CD4-positive, alpha-beta T cell treated with Interleukin-15 for 4 hours (primary cell): ENCODE data around the gene SORCS2.

ENCODE experiments used
- DNase-seq: peaks from one replicate; pipeline ENCODE4 v3.0.0-alpha.2; 2020; ENCODE audit warnings: low spot score

The SORCS2 gene

DNA sequence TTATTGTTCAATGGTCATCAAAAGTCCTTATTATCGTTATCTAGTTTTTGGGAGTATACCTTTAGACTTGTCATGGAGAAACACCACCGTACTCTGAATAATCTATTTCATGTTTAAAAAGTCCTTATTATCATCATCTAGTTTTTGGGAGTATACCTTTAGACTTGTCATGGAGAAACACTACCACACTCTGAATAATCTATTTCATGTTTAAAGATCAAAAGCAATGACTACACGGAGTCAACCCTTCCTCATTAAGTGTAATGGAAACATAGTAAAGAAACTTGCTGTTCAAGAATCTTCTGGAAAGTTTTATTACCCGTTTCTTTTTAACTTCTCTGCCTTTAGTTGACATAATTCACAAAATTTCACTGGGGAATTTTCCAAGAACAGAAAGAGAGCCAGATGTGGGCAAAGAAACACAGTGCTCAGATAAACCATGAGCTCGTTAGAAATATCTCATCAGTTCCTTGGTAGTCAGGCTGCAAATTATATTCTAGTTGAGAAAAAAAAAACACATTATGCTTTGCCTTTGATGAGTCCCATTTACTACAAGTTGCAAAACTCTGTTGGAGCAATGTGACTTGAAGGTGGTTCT lies 588.5 kb downstream of the SORCS2 start:
- no peak for DNase-seq

DNA sequence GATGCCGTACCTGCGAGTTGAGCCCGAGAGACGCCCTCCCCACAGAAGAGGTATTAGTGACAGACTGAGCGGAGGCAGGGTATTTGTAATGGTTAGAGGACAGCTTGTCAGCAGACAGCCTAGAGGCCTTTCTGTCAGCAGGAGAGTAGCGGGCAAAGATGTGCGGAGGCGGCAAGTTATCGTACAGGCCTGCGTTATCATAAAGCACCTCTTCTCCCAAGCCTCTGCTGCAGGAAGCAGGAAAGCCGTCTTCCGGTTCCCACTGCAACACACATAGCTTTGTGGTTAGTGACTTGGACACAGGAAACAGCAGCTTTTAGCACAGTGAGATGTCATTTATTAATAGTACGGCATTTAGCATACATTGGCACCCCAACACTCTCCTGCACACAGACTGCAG lies 589.0 kb downstream of the SORCS2 start:
- no peak for DNase-seq

DNA sequence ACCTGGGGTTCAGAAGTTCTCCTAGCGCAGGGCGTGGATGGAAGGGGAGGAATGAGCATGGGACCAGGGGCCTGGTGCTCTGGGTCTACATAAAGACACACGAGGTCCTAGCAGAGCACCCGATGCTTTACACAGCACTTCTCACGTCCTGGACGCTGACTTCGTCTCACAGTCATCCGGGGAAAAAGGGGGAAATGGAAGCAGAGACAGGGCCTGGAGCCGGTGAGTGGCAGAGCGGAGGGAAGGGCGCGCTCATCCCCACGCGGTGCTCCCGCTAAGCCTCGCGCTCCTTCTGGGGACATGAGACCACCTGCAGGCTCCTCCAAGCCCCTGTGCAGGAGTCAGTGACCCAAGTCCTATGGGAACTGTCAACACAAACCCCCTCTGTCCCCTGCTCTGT lies 589.7 kb downstream of the SORCS2 start:
- no peak for DNase-seq

GRCh38 chr4:7782783-7783182 lies 590.4 kb downstream of the SORCS2 start:
- DNase-seq: no peak

GRCh38 chr4:7783541-7783940 lies 591.2 kb downstream of the SORCS2 start:
- DNase-seq: no peak

- no peak for DNase-seq
Measured at GRCh38 chr4:7784131-7784870, 592.0 kb downstream of the SORCS2 start.

- no peak for DNase-seq
Measured at GRCh38 chr4:7785017-7785416, 592.7 kb downstream of the SORCS2 start.

DNA sequence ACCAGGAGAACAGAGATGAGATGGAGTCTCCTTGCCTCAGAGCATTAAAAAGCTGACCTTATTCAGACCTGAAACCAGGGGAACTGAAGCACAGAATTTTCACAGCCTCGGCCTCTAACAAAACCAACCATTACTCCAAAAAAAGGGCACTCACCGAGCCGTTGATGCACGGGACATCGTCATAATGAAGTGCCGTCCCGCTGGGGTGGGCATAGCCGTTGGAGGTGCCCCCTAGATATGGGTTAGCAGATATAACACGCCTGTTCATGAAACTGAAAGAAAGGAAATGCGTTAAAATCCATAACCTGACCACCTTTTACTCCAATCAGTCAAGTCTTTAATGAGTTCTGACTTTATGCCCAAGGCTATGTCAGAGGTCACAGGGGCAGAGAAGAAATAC lies 593.7 kb downstream of the SORCS2 start:
- no peak for DNase-seq

- no peak for DNase-seq
Measured at GRCh38 chr4:7786517-7786916, 594.2 kb downstream of the SORCS2 start.

GRCh38 chr4:7787067-7787466 lies 594.7 kb downstream of the SORCS2 start:
- no peak for DNase-seq

DNA sequence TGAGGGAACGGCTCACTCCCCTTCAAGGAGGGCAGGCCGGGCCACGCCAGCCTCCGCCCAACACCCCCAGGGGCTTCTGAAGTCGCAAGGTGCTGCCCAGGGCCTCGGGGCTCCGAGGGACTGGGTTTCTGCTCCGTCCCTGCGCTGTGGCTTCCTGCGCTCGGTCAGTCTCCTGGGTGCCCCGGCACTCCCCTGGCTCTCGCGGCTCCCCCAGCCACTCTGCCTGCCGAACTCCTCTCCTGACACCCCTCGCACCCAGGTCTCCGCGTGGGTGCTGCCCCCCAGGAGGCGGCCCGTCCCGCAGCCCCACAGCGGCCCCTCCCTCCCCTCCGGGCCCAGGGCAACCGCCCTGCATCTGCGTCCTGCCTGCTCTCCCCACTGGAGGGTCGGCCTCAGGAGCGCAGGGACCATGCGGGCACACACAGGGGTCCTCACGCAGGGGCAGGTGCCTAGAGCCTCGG lies 595.4 kb downstream of the SORCS2 start:
- DNase-seq: no peak

GRCh38 chr4:7788193-7788592 lies 595.9 kb downstream of the SORCS2 start:
- no peak for DNase-seq

DNA sequence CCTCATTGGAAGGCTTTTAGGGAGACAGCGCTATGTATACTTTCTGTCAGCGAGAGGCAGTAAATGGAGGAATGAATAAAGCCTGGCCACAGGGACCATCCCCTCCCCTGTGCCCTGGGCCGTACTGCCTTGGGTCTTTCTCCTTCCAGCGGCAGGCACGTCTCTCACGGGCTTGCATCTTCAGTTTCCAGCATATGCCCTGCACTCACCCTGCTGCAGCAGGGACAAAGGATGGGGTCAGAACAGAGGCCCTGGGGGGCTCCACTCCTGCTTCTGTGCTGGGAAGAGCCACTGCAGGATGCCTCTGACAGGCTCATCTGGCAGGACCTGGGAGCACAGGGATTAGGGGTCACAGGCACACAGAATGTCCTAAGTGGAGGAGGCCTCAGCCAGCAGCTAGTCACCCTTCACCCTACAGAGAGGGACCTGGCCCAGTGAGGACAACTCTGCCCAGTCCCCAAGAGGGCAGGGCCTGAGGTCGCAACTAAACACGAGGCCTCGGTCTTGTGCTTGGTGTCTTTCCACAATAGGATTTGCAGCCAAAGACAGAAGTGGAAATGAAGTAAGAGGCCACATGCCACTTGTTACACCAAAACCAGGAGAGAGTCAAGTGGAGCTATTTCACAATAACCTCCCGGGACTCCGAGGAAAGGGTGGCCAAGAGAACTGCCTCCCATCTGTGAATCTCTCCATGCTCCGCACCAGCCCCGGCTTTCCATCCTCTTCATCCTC lies 596.5 kb downstream of the SORCS2 start:
- DNase-seq: no peak

GRCh38 chr4:7790023-7790422 lies 597.7 kb downstream of the SORCS2 start:
- no peak for DNase-seq

DNA sequence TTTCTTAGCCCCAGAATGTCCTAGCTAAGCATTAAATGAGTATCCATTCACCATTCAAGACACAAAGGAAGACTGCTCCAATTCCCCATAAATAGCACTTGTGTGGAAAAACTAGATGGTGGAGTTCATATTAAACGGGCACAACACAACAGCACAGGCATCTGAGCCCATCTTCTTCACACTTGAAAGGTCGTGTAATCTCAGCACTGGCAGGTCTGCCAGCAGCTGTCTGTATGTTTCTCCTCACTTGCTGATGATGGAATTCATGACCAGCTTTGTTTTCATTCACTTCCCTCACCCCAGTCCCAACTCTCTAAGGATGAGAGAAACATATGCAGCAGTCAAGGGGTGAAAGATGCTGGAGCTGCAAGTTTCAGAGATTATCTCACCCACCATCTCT lies 598.7 kb downstream of the SORCS2 start:
- no peak for DNase-seq
